Loucy (cell line): ENCODE data around the gene CCDC201.

Source experiments
- H2AFZ ChIP-seq: fragments of 200-600 bp; sonication (generic); 2 replicates; pipeline ENCODE4 v1.6.0; 2016; ENCODE audit warnings: antibody characterized with exemption, mild to moderate bottlenecking, low read length, moderate library complexity
- H3F3A ChIP-seq: fragments of 200-600 bp; 2 replicates; pipeline ENCODE4 v1.6.0; 2016; ENCODE audit warnings: antibody characterized with exemption, low read depth, mild to moderate bottlenecking
- H3K27me3 ChIP-seq: fragments of 200-600 bp; sonication (generic); 2 replicates; pipeline ENCODE4 v1.6.1; 2014; ENCODE audit warnings: low read length, mild to moderate bottlenecking; ENCODE audit not compliant: insufficient read depth, poor library complexity, severe bottlenecking
- H3K36me3 ChIP-seq: fragments of 200-600 bp; sonication (generic); 2 replicates; pipeline ENCODE4 v1.6.1; 2016; ENCODE audit warnings: low read length; ENCODE audit not compliant: insufficient read depth
- H3K4me1 ChIP-seq: fragments of 200-600 bp; sonication (generic); 2 replicates; pipeline ENCODE4 v1.5.1; 2014; ENCODE audit warnings: low read length, mild to moderate bottlenecking; ENCODE audit not compliant: insufficient read depth, poor library complexity, severe bottlenecking
- H3K4me2 ChIP-seq: fragments of 200-600 bp; sonication (generic); 2 replicates; pipeline ENCODE4 v1.6.0; 2014; ENCODE audit warnings: antibody characterized with exemption, low read length, low read depth, mild to moderate bottlenecking; ENCODE audit not compliant: poor library complexity, severe bottlenecking
- H3K4me3 ChIP-seq: fragments of 200-600 bp; sonication (generic); 2 replicates; pipeline ENCODE4 v1.5.1; 2014; ENCODE audit warnings: low read length, mild to moderate bottlenecking, mixed read lengths; ENCODE audit not compliant: poor library complexity, severe bottlenecking
- H3K79me2 ChIP-seq: fragments of 200-600 bp; sonication (generic); 2 replicates; pipeline ENCODE4 v1.6.1; 2014; ENCODE audit warnings: low read length; ENCODE audit not compliant: insufficient read depth
- H3K9ac ChIP-seq: fragments of 200-600 bp; sonication (generic); 2 replicates; pipeline ENCODE4 v1.6.0; 2014; ENCODE audit warnings: mild to moderate bottlenecking, low read depth, low read length, moderate library complexity; ENCODE audit not compliant: poor library complexity, severe bottlenecking
- H3K9me2 ChIP-seq: fragments of 200-600 bp; sonication (generic); replicated peaks from 2 replicates; pipeline ENCODE4 v1.6.1; 2016; ENCODE audit warnings: low read depth, low read length, mixed read lengths
- H3K9me3 ChIP-seq: fragments of 200-600 bp; sonication (generic); 2 replicates; pipeline ENCODE4 v1.6.1; 2014; ENCODE audit warnings: mild to moderate bottlenecking, antibody characterized with exemption, low read length, low read depth; ENCODE audit not compliant: insufficient read depth
- H4K20me1 ChIP-seq: fragments of 200-600 bp; sonication (generic); 2 replicates; pipeline ENCODE4 v1.6.0; 2014; ENCODE audit warnings: antibody characterized with exemption, low read length, mild to moderate bottlenecking; ENCODE audit not compliant: insufficient read depth, poor library complexity, severe bottlenecking
- EZH2phosphoT487 ChIP-seq: fragments of 200-600 bp; IDR thresholded peaks from 2 replicates; pipeline ENCODE4 v1.6.1; 2018; ENCODE audit warnings: antibody characterized with exemption, mild to moderate bottlenecking, moderate library complexity, borderline replicate concordance
- TF ChIP-seq, protein P1 (sequence below): fragments of 200-600 bp; sonication (generic); conservative IDR thresholded peaks from 2 replicates; pipeline ENCODE4 v1.5.1; 2014; ENCODE audit warnings: mild to moderate bottlenecking, antibody characterized with exemption, low read length

Gene CCDC201

DNA sequence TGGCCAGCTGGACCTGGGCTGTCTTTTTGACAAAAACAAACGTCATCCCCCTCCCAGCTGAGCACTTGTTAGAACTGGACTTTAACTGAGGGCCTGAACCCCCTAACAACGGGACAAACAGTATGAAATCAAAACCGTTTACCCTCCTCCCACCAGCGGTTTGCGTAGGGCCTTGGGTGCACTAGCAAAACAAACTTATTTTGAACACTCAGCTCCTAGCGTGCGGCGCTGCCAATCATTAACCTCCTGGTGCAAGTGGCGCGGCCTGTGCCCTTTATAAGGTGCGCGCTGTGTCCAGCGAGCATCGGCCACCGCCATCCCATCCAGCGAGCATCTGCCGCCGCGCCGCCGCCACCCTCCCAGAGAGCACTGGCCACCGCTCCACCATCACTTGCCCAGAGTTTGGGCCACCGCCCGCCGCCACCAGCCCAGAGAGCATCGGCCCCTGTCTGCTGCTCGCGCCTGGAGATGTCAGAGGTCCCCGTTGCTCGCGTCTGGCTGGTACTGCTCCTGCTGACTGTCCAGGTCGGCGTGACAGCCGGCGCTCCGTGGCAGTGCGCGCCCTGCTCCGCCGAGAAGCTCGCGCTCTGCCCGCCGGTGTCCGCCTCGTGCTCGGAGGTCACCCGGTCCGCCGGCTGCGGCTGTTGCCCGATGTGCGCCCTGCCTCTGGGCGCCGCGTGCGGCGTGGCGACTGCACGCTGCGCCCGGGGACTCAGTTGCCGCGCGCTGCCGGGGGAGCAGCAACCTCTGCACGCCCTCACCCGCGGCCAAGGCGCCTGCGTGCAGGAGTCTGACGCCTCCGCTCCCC lies 15.5 kb upstream of the CCDC201 start, which contains the start of gene IGFBP1:
Gene IGFBP1, plus strand, starts transcription at position 304 of the 808 bp plus-strand sequence. Its CDS starts 165 bp downstream, at position 469.
- no peak within 1 kb of the TSS for H3K4me3 ChIP-seq
- no peaks in the 10 kb centered on the region for H3K79me2 ChIP-seq
- H3K9ac ChIP-seq = no peak within 1 kb of the TSS
- no peaks in the 10 kb centered on the region for H3K27me3 ChIP-seq
- H3K4me2 ChIP-seq = no peak within 1 kb of the TSS
- H4K20me1 ChIP-seq = no peaks in the 10 kb centered on the region
- no peaks in the 10 kb centered on the region for H3K36me3 ChIP-seq
- no peaks in the 10 kb centered on the region for H3F3A ChIP-seq
- H3K9me2 ChIP-seq = no peaks in the 10 kb centered on the region
- no peak within 1 kb of the TSS for H2AFZ ChIP-seq
- H3K9me3 ChIP-seq = no peaks in the 10 kb centered on the region
- H3K4me1 ChIP-seq = no peaks in the 10 kb centered on the region
- TF ChIP-seq, protein P1, sequence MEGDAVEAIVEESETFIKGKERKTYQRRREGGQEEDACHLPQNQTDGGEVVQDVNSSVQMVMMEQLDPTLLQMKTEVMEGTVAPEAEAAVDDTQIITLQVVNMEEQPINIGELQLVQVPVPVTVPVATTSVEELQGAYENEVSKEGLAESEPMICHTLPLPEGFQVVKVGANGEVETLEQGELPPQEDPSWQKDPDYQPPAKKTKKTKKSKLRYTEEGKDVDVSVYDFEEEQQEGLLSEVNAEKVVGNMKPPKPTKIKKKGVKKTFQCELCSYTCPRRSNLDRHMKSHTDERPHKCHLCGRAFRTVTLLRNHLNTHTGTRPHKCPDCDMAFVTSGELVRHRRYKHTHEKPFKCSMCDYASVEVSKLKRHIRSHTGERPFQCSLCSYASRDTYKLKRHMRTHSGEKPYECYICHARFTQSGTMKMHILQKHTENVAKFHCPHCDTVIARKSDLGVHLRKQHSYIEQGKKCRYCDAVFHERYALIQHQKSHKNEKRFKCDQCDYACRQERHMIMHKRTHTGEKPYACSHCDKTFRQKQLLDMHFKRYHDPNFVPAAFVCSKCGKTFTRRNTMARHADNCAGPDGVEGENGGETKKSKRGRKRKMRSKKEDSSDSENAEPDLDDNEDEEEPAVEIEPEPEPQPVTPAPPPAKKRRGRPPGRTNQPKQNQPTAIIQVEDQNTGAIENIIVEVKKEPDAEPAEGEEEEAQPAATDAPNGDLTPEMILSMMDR = no peak
- TF ChIP-seq EZH2phosphoT487 = no peak

DNA sequence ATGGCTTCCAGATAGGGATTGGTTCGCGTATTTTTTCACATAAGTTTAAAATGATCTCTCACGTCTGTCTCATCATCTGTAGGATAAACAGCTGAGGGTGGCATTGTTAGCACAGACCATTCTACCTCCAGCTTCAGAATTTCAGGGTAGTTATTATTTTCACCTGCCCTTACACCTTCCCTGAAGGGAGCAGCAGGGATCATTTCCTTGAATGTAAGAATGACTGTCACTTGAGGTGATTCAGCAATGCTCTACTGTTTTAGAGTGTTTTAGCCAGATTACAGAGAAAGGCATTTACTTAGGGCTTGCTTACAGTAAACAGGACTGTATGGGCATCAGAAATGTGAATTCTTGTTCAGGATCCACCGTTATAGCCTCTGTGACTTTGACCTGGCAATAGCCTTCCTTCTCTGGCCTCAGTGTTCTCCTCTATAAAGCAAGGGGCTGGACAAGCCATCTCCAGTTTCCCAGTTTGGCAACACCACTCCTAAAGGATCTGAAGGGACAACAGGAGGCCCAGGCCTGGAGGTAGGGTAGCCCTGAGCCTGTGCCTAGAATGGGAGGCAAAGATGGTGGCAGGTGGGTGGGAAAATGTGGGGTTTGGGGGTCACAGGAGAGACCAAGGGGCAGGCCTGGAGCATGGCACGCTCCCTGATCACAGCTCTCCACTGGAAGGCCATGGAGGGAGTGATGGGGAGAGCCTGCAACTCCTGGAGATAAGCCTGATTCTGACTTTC lies 14.2 kb upstream of the CCDC201 start:
- no peaks in the 10 kb centered on the region for H3K4me1 ChIP-seq
- H4K20me1 ChIP-seq = no peaks in the 10 kb centered on the region
- H3F3A ChIP-seq = no peaks in the 10 kb centered on the region
- H3K9me3 ChIP-seq = no peaks in the 10 kb centered on the region
- H3K79me2 ChIP-seq = no peaks in the 10 kb centered on the region
- H3K9ac ChIP-seq = no peak overlapping the region
- H3K36me3 ChIP-seq = no peaks in the 10 kb centered on the region
- H3K9me2 ChIP-seq = no peaks in the 10 kb centered on the region
- no peak overlapping the region for H3K4me3 ChIP-seq
- H2AFZ ChIP-seq = no peak overlapping the region
- no peaks in the 10 kb centered on the region for H3K27me3 ChIP-seq
- H3K4me2 ChIP-seq = no peak overlapping the region
- no peak for TF ChIP-seq EZH2phosphoT487
- TF ChIP-seq, protein P1 = no peak

- H3K4me1 ChIP-seq = no peaks in the 10 kb centered on the region
- H3K79me2 ChIP-seq = no peaks in the 10 kb centered on the region
- H3K36me3 ChIP-seq = no peaks in the 10 kb centered on the region
- no peaks in the 10 kb centered on the region for H3K9me3 ChIP-seq
- H3K4me2 ChIP-seq = no peak overlapping the region
- H2AFZ ChIP-seq = no peak overlapping the region
- no peaks in the 10 kb centered on the region for H4K20me1 ChIP-seq
- TF ChIP-seq EZH2phosphoT487 = no peak
- TF ChIP-seq, protein P1 = no peak
- no peaks in the 10 kb centered on the region for H3K27me3 ChIP-seq
- no peaks in the 10 kb centered on the region for H3K9me2 ChIP-seq
- H3F3A ChIP-seq = no peaks in the 10 kb centered on the region
- no peak overlapping the region for H3K9ac ChIP-seq
- H3K4me3 ChIP-seq = no peak overlapping the region
Observed at GRCh38 chr7:45885264-45885882, 12.5 kb upstream of the CCDC201 start.
